22Rv1 (cell line): ENCODE results near the gene STUB1.

Experiments used
- ZFX ChIP-seq: fragments of 450-650 bp; IDR thresholded peaks from 2 replicates; pipeline ENCODE4 v1.6.1; 2017; ENCODE audit warnings: antibody characterized with exemption, borderline replicate concordance
- TF ChIP-seq, protein P1 (sequence below): fragments of 450-650 bp; IDR thresholded peaks from 2 replicates; pipeline ENCODE4 v1.5.1; 2017; ENCODE audit warnings: mild to moderate bottlenecking

- TF ChIP-seq, protein P1, sequence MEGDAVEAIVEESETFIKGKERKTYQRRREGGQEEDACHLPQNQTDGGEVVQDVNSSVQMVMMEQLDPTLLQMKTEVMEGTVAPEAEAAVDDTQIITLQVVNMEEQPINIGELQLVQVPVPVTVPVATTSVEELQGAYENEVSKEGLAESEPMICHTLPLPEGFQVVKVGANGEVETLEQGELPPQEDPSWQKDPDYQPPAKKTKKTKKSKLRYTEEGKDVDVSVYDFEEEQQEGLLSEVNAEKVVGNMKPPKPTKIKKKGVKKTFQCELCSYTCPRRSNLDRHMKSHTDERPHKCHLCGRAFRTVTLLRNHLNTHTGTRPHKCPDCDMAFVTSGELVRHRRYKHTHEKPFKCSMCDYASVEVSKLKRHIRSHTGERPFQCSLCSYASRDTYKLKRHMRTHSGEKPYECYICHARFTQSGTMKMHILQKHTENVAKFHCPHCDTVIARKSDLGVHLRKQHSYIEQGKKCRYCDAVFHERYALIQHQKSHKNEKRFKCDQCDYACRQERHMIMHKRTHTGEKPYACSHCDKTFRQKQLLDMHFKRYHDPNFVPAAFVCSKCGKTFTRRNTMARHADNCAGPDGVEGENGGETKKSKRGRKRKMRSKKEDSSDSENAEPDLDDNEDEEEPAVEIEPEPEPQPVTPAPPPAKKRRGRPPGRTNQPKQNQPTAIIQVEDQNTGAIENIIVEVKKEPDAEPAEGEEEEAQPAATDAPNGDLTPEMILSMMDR: no peak
- TF ChIP-seq ZFX: no peak
These were observed 33.9 kb downstream of the STUB1 start for GRCh38 chr16:714079-714478.
